ENCODE results near the gene SEMA3A. TPM values are rescaled to one million over a fixed set of nuclear protein-coding genes. Genes with fewer than 3 reads are reported as not detected.

The SEMA3A gene
- total and polyA plus RNA-seq, 4 experiments from 2014 or later: 0.26 to 0.78 (median 0.38) TPM; not detected in 1

DNA sequence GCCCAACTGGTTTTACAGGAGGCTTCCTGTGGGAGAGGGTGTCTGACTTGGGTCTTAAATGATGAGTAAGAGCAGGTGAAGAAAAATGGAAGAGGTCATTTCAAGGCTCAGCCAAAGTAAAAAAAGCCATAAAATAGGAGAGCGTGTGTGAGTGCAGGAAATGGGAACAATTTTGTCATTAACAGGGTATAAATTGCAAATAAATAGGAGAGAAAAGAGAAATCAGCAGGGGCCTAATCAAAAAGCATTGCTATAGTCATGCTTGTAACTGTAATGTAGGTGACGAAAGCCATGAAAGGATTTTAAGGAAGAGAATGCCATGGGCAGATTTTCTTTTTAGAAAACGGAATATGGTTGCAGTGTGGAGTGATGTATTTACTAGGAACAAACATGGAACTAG, 15.7 kb upstream of the SEMA3A start:
- Histone ChIP-seq H3K27me3 (ENCODE audit: insufficient read depth, low read length) (no peaks in the 10 kb centered on the region), H3K4me1 (ENCODE audit: insufficient read depth, low read length) (no peaks in the 10 kb centered on the region), H3K9me3 (ENCODE audit: control insufficient read depth in 1 of 2, low read length in 2 of 2) (no peaks in the 10 kb centered on the region), H3K4me3 (ENCODE audit: low read length in 2 of 2) (no peak overlapping the region), H3K27ac (ENCODE audit: low read depth, low read length) (no peak overlapping the region), H3K36me3 (ENCODE audit: insufficient read depth, low read length) (no peaks in the 10 kb centered on the region)
- H3K4me1 Mint-ChIP-seq: peaks cover 0 to 2% (median 0%) of the 10 kb centered on the region in 4 donors
- H3K27ac Mint-ChIP-seq: peak overlapping the region in 1 of 7 donors; percentile 38
- H3K36me3 Mint-ChIP-seq: no peaks in the 10 kb centered on the region
- ChIA-PET POLR2A (ENCODE audit: partially characterized antibody) (no interaction called here), CTCF (ENCODE audit: partially characterized antibody) (no interaction called here)
- H3K4me3 Mint-ChIP-seq: no peak overlapping the region
- H3K9me3 Mint-ChIP-seq: peaks cover 0 to 8% (median under 1%) of the 10 kb centered on the region in 8 donors
- no peak for DNase-seq
- intact Hi-C loops (cut with micrococcal nuclease): no loop called here
- H3K27me3 Mint-ChIP-seq: no peaks in the 10 kb centered on the region

GRCh38 chr7:84209006-84209405, 14.4 kb upstream of the SEMA3A start:
- no peaks in the 10 kb centered on the region for H3K27me3 Mint-ChIP-seq
- ChIA-PET CTCF (ENCODE audit: partially characterized antibody) (no interaction called here), POLR2A (ENCODE audit: partially characterized antibody) (no interaction called here)
- H3K27ac Mint-ChIP-seq: no peak overlapping the region
- Histone ChIP-seq H3K27ac (ENCODE audit: low read depth, low read length) (no peak overlapping the region), H3K4me1 (ENCODE audit: insufficient read depth, low read length) (no peaks in the 10 kb centered on the region), H3K4me3 (ENCODE audit: low read length in 2 of 2) (no peak overlapping the region), H3K36me3 (ENCODE audit: insufficient read depth, low read length) (no peaks in the 10 kb centered on the region), H3K27me3 (ENCODE audit: insufficient read depth, low read length) (no peaks in the 10 kb centered on the region), H3K9me3 (ENCODE audit: control insufficient read depth in 1 of 2, low read length in 2 of 2) (no peaks in the 10 kb centered on the region)
- H3K9me3 Mint-ChIP-seq: peaks cover 0 to 8% (median 0%) of the 10 kb centered on the region in 8 donors
- H3K4me1 Mint-ChIP-seq: peaks cover 0 to 2% (median 0%) of the 10 kb centered on the region in 4 donors
- H3K4me3 Mint-ChIP-seq: no peak overlapping the region
- H3K36me3 Mint-ChIP-seq: no peaks in the 10 kb centered on the region
- intact Hi-C loops (cut with micrococcal nuclease): no loop called here
- DNase-seq: no peak

DNA sequence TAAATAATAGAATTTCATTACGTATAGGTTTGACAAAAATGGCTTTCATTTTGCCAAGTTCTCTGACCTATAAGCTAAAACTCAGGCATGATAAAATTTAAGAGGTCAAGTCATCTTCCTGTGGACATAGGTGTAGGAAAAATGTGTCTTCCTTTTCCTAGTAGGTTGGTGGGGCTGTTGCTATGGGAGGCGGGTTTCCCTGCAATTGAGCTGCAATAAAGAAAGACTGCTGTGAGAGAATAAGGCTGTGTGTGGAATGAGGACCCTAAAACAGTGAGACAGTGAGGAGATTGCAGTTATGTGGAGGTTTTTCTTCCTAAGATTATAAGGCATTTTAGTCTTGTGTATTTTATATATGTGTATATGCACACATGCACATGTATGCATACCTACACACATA, 13.0 kb upstream of the SEMA3A start:
- Histone ChIP-seq H3K27ac (ENCODE audit: low read depth, low read length) (no peak overlapping the region), H3K36me3 (ENCODE audit: insufficient read depth, low read length) (no peaks in the 10 kb centered on the region), H3K4me3 (ENCODE audit: low read length in 2 of 2) (no peak overlapping the region), H3K9me3 (ENCODE audit: control insufficient read depth in 1 of 2, low read length in 2 of 2) (no peaks in the 10 kb centered on the region), H3K27me3 (ENCODE audit: insufficient read depth, low read length) (no peaks in the 10 kb centered on the region), H3K4me1 (ENCODE audit: insufficient read depth, low read length) (no peaks in the 10 kb centered on the region)
- Mint-ChIP-seq H3K9me3 (peaks cover 0 to 8% (median 0%) of the 10 kb centered on the region in 8 donors), H3K4me3 (no peak overlapping the region), H3K4me1 (peaks cover 0 to 2% (median 0%) of the 10 kb centered on the region in 4 donors), H3K27me3 (no peaks in the 10 kb centered on the region), H3K27ac (no peak overlapping the region), H3K36me3 (no peaks in the 10 kb centered on the region)
- CTCF ChIA-PET (ENCODE audit: partially characterized antibody): no interaction called here
- DNase-seq: no peak
- POLR2A ChIA-PET (ENCODE audit: partially characterized antibody): no interaction called here
- intact Hi-C loops (cut with micrococcal nuclease): no loop called here

DNA sequence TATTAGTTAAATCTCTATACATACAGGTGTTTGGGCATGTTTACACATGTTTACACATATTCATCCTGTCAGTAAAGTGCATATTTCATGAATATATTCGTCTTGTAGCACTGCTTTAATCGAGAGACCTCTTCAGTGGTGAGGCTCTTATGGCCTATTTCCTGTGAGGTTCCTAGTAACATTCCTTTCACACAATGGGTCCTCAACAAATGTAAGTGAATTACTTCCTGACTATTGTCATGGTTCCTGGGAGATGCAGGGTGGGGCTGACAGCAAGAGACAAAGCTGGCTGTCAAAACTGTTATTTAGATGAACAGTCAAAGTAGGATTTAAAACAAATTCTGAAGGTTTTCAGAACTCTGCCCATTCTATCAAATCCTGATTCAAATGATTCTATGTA, 12.4 kb upstream of the SEMA3A start:
- Histone ChIP-seq H3K27me3 (ENCODE audit: insufficient read depth, low read length) (no peaks in the 10 kb centered on the region), H3K4me3 (ENCODE audit: low read length in 2 of 2) (no peak overlapping the region), H3K4me1 (ENCODE audit: insufficient read depth, low read length) (no peaks in the 10 kb centered on the region), H3K9me3 (ENCODE audit: control insufficient read depth in 1 of 2, low read length in 2 of 2) (no peaks in the 10 kb centered on the region), H3K27ac (ENCODE audit: low read depth, low read length) (no peak overlapping the region), H3K36me3 (ENCODE audit: insufficient read depth, low read length) (no peaks in the 10 kb centered on the region)
- ChIA-PET CTCF (ENCODE audit: partially characterized antibody) (no interaction called here), POLR2A (ENCODE audit: partially characterized antibody) (no interaction called here)
- no peaks in the 10 kb centered on the region for H3K36me3 Mint-ChIP-seq
- peaks cover 0 to 8% (median 0%) of the 10 kb centered on the region in 8 donors for H3K9me3 Mint-ChIP-seq
- peaks cover 0 to 2% (median 0%) of the 10 kb centered on the region in 4 donors for H3K4me1 Mint-ChIP-seq
- intact Hi-C loops (cut with micrococcal nuclease): no loop called here
- no peak overlapping the region for H3K4me3 Mint-ChIP-seq
- H3K27me3 Mint-ChIP-seq: no peaks in the 10 kb centered on the region
- no peak for DNase-seq
- H3K27ac Mint-ChIP-seq: no peak overlapping the region

GRCh38 chr7:84204655-84205054, 10.1 kb upstream of the SEMA3A start:
- H3K27ac ChIP-seq (ENCODE audit: low read depth, low read length): no peak overlapping the region
- intact Hi-C loops (cut with micrococcal nuclease): no loop called here
- H3K4me3 Mint-ChIP-seq: no peak overlapping the region
- H3K9me3 Mint-ChIP-seq: peaks cover 0 to 2% (median 0%) of the 10 kb centered on the region in 8 donors
- H3K27me3 Mint-ChIP-seq: no peaks in the 10 kb centered on the region
- CTCF ChIA-PET (ENCODE audit: partially characterized antibody): no interaction called here
- no peaks in the 10 kb centered on the region for H3K36me3 ChIP-seq (ENCODE audit: insufficient read depth, low read length)
- H3K27me3 ChIP-seq (ENCODE audit: insufficient read depth, low read length): no peaks in the 10 kb centered on the region
- no peak overlapping the region for H3K4me3 ChIP-seq (ENCODE audit: low read length in 2 of 2)
- H3K4me1 Mint-ChIP-seq: no peaks in the 10 kb centered on the region
- no peaks in the 10 kb centered on the region for H3K36me3 Mint-ChIP-seq
- DNase-seq: no peak
- H3K4me1 ChIP-seq (ENCODE audit: insufficient read depth, low read length): no peaks in the 10 kb centered on the region
- H3K9me3 ChIP-seq (ENCODE audit: control insufficient read depth in 1 of 2, low read length in 2 of 2): no peaks in the 10 kb centered on the region
- POLR2A ChIA-PET (ENCODE audit: partially characterized antibody): no interaction called here
- H3K27ac Mint-ChIP-seq: no peak overlapping the region

DNA sequence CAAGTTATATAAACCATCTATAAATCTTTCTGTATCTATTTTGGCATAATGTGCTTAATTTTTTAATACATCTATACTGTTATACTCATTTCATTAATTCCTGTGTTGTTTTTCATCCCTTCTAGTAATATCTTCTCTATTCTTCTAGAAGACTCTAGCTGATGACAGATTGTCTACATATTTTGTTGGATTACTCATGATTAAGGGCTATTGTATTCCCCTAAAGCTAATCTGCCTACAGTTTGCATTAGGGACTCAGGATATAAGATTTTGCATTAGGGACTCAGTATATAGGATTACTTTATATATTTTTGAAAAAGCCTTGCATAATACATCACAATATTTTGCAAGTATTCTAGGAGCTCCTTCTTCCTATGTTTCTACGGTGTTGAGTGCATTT, 8.3 kb upstream of the SEMA3A start:
- H3K36me3 ChIP-seq (ENCODE audit: insufficient read depth, low read length): no peaks in the 10 kb centered on the region
- DNase-seq: no peak
- intact Hi-C loops (cut with micrococcal nuclease): no loop called here
- no peak overlapping the region for H3K4me3 ChIP-seq (ENCODE audit: low read length in 2 of 2)
- H3K27ac ChIP-seq (ENCODE audit: low read depth, low read length): no peak overlapping the region
- H3K4me1 ChIP-seq (ENCODE audit: insufficient read depth, low read length): no peaks in the 10 kb centered on the region
- no peaks in the 10 kb centered on the region for H3K27me3 Mint-ChIP-seq
- CTCF ChIA-PET (ENCODE audit: partially characterized antibody): no interaction called here
- H3K27ac Mint-ChIP-seq: no peak overlapping the region
- peaks cover 0 to 2% (median 0%) of the 10 kb centered on the region in 8 donors for H3K9me3 Mint-ChIP-seq
- H3K9me3 ChIP-seq (ENCODE audit: control insufficient read depth in 1 of 2, low read length in 2 of 2): no peaks in the 10 kb centered on the region
- no peaks in the 10 kb centered on the region for H3K4me1 Mint-ChIP-seq
- no peaks in the 10 kb centered on the region for H3K36me3 Mint-ChIP-seq
- no peak overlapping the region for H3K4me3 Mint-ChIP-seq
- POLR2A ChIA-PET (ENCODE audit: partially characterized antibody): no interaction called here
- H3K27me3 ChIP-seq (ENCODE audit: insufficient read depth, low read length): no peaks in the 10 kb centered on the region

DNA sequence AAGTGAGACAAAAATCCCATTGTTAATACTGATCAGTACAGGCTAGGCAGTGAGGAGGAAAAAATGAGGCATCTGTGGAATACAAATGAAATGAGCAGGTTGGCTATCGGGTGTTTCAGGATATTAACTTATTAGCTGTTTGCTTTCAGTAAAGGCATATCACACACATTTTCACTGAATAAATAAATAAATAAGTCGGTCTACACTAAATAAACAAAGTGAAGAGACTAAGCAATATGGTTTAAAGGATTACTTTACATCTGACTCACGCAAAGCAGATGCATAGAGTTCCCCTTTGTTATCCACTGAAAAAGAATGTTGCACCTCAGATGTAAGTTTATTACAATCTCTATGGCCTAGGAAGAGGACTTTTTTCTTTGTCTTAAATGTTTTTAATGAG, 6.3 kb upstream of the SEMA3A start:
- ChIA-PET POLR2A (ENCODE audit: partially characterized antibody) (no interaction called here), CTCF (ENCODE audit: partially characterized antibody) (no interaction called here)
- H3K27ac ChIP-seq (ENCODE audit: low read depth, low read length): no peak overlapping the region

DNA sequence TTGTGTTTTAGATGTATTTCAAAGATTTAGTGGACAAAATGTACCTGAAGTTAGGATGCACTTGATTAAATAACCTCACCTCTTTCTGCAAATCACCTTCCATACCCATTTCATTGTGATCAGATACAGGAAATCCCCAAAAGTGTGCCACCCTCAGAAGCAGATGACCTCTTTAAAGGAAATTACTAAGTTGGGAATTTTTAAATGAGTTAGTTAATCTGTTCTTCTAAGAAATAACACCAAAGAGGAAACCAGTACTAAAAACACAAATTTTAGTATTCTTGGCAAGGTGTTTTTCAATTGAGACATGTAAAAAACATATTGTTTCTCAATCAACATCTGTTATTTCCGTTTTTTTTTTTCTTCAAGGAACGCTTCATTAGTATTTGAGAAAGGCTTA, 4.6 kb upstream of the SEMA3A start:
- POLR2A ChIA-PET (ENCODE audit: partially characterized antibody): no interaction called here
- Histone ChIP-seq H3K4me3 (ENCODE audit: low read length in 2 of 2) (no peak overlapping the region), H3K9me3 (ENCODE audit: control insufficient read depth in 1 of 2, low read length in 2 of 2) (no peaks in the 10 kb centered on the region), H3K36me3 (ENCODE audit: insufficient read depth, low read length) (no peaks in the 10 kb centered on the region), H3K27me3 (ENCODE audit: insufficient read depth, low read length) (no peaks in the 10 kb centered on the region), H3K27ac (ENCODE audit: low read depth, low read length) (no peak overlapping the region), H3K4me1 (ENCODE audit: insufficient read depth, low read length) (no peaks in the 10 kb centered on the region)
- Mint-ChIP-seq H3K27ac (no peak overlapping the region), H3K36me3 (peaks cover 0 to 1% of the 10 kb centered on the region in 2 donors), H3K4me1 (peaks cover 3 to 16% (median 7%) of the 10 kb centered on the region in 4 donors), H3K9me3 (peaks cover 0 to 2% (median 0%) of the 10 kb centered on the region in 8 donors), H3K4me3 (no peak overlapping the region), H3K27me3 (no peaks in the 10 kb centered on the region)
- DNase-seq: no peak
- intact Hi-C loops (cut with micrococcal nuclease): loop anchor here (10.0 kb wide), 1 partner anchor 826 kb away; no protein-coding TSS in a partner anchor
- CTCF ChIA-PET (ENCODE audit: partially characterized antibody): no interaction called here

More for the DNA sequence above, 6.3 kb upstream of the SEMA3A start:
- Mint-ChIP-seq H3K36me3 (no peaks in the 10 kb centered on the region), H3K9me3 (peaks cover 0 to 2% (median 0%) of the 10 kb centered on the region in 8 donors), H3K4me1 (peaks cover 0 to 5% (median under 1%) of the 10 kb centered on the region in 4 donors), H3K4me3 (no peak overlapping the region), H3K27ac (no peak overlapping the region), H3K27me3 (no peaks in the 10 kb centered on the region)
- Histone ChIP-seq H3K4me3 (ENCODE audit: low read length in 2 of 2) (no peak overlapping the region), H3K4me1 (ENCODE audit: insufficient read depth, low read length) (no peaks in the 10 kb centered on the region), H3K36me3 (ENCODE audit: insufficient read depth, low read length) (no peaks in the 10 kb centered on the region), H3K27me3 (ENCODE audit: insufficient read depth, low read length) (no peaks in the 10 kb centered on the region), H3K9me3 (ENCODE audit: control insufficient read depth in 1 of 2, low read length in 2 of 2) (no peaks in the 10 kb centered on the region)
- intact Hi-C loops (cut with micrococcal nuclease): no loop called here
- DNase-seq: no peak

Data from CD4-positive, alpha-beta memory T cell (primary cell).